GM21723 (cell line): ENCODE results near the gene NDUFA7.
"Not testable (repeated sequence)": the region's sequence is repeated elsewhere in the genome, so short reads cannot be mapped to it uniquely, and the experiment has no call there.

Experiments
- ATAC-seq: cut with Tn5 transposase; IDR thresholded peaks from one replicate; pipeline ENCODE4 v1.9.1; 2021; ENCODE audit warnings: mild to moderate bottlenecking, moderate library complexity; ENCODE audit not compliant: unreplicated experiment

Gene NDUFA7

GRCh38 chr19:8321067-8321985, at the start of gene NDUFA7, which contains the start of gene RPS28:
Gene NDUFA7, minus strand, starts transcription at chr19:8321375. Its CDS starts 17 bp downstream, at chr19:8321358.
Gene RPS28, plus strand, starts transcription at chr19:8321496. Its CDS starts 35 bp downstream, at chr19:8321531.
- peak; percentile 81 for ATAC-seq

GRCh38 chr19:8370176-8371010, 49.2 kb upstream of the NDUFA7 start:
- ATAC-seq: no peak

- ATAC-seq: no peak
Observed at GRCh38 chr19:8367327-8368001, 46.3 kb upstream of the NDUFA7 start.

- no peak for ATAC-seq
Observed at GRCh38 chr19:8366961-8367326, 45.8 kb upstream of the NDUFA7 start.

GRCh38 chr19:8366121-8366581, 45.0 kb upstream of the NDUFA7 start:
- no peak for ATAC-seq

- ATAC-seq: no peak
Observed at GRCh38 chr19:8363803-8364771, 42.9 kb upstream of the NDUFA7 start, which contains the start of gene ANGPTL4. Gene ANGPTL4, plus strand, starts transcription at chr19:8364155. Its CDS starts 167 bp downstream, at chr19:8364322.

- ATAC-seq: no peak
Observed at GRCh38 chr19:8361921-8362793, 41.0 kb upstream of the NDUFA7 start.

GRCh38 chr19:8360196-8360595, 39.0 kb upstream of the NDUFA7 start:
- ATAC-seq: no peak

GRCh38 chr19:8358948-8359347, 37.8 kb upstream of the NDUFA7 start:
- no peak for ATAC-seq

- no peak for ATAC-seq
Observed at GRCh38 chr19:8357007-8357521, 35.9 kb upstream of the NDUFA7 start.

GRCh38 chr19:8355631-8356402, 34.6 kb upstream of the NDUFA7 start:
- ATAC-seq: no peak

- ATAC-seq: not testable (repeated sequence)
Observed at GRCh38 chr19:8352845-8353244, 31.7 kb upstream of the NDUFA7 start.

- no peak for ATAC-seq
Observed at GRCh38 chr19:8352134-8352827, 31.1 kb upstream of the NDUFA7 start.

GRCh38 chr19:8349629-8350372, 28.6 kb upstream of the NDUFA7 start:
- ATAC-seq: not testable (repeated sequence)

GRCh38 chr19:8343483-8343844, 22.3 kb upstream of the NDUFA7 start:
- no peak for ATAC-seq

- ATAC-seq: peak; percentile 91
Observed at GRCh38 chr19:8342684-8343482, 21.7 kb upstream of the NDUFA7 start, which contains the start of gene KANK3. Gene KANK3, minus strand, starts transcription at chr19:8343262. Its CDS starts 5,434 bp downstream, at chr19:8337828.
